GM12865 (cell line): ENCODE results near the gene NDST1.

Source experiments
- DNase-seq: peaks from one replicate; pipeline ENCODE4 v3.0.0; 2010; ENCODE audit warnings: low read depth
- H3K4me3 ChIP-seq: 2 replicates; pipeline ENCODE4 v1.5.1; 2011; ENCODE audit warnings: mild to moderate bottlenecking, low read depth, low read length, control low read depth
- CTCF ChIP-seq: IDR thresholded peaks from 2 replicates; pipeline ENCODE4 v1.5.1; 2011; ENCODE audit warnings: low read length, control low read depth, low read depth, inconsistent platforms; ENCODE audit not compliant: insufficient read depth; ENCODE audit errors: missing control alignments

NDST1 gene

GRCh38 chr5:150544611-150545219, 36.8 kb downstream of the NDST1 start:
- no peak overlapping the region for H3K4me3 ChIP-seq
- DNase-seq, result peak; percentile 84
- peak; percentile 97 for TF ChIP-seq CTCF

GRCh38 chr5:150545246-150545645, 37.3 kb downstream of the NDST1 start:
- no peak for DNase-seq
- TF ChIP-seq CTCF, result no peak
- no peak overlapping the region for H3K4me3 ChIP-seq

GRCh38 chr5:150548123-150548522, 40.2 kb downstream of the NDST1 start:
- no peak overlapping the region for H3K4me3 ChIP-seq
- no peak for TF ChIP-seq CTCF
- DNase-seq, result no peak

GRCh38 chr5:150549735-150550134, 41.8 kb downstream of the NDST1 start:
- no peak for DNase-seq
- no peak for TF ChIP-seq CTCF
- no peak overlapping the region for H3K4me3 ChIP-seq

- no peak for DNase-seq
- no peak overlapping the region for H3K4me3 ChIP-seq
Measured at GRCh38 chr5:150550286-150550685, 42.4 kb downstream of the NDST1 start.

GRCh38 chr5:150551066-150551465, 43.1 kb downstream of the NDST1 start:
- no peak for TF ChIP-seq CTCF
- no peak overlapping the region for H3K4me3 ChIP-seq
- no peak for DNase-seq

More at GRCh38 chr5:150550286-150550685, 42.4 kb downstream of the NDST1 start:
- no peak for TF ChIP-seq CTCF

GRCh38 chr5:150553402-150553801, 45.5 kb downstream of the NDST1 start:
- DNase-seq, result no peak

More at GRCh38 chr5:150553402-150553801, 45.5 kb downstream of the NDST1 start:
- no peak for TF ChIP-seq CTCF
- no peak overlapping the region for H3K4me3 ChIP-seq
